Stimulated activated CD8-positive, alpha-beta memory T cell treated with anti-CD3 and anti-CD28 coated beads, Interleukin-4, amount 100 ng/mL, for 4 hours (primary cell): Measurements from ENCODE around the gene DGKI.
"Not testable (repeated sequence)": the region's sequence is repeated elsewhere in the genome, so short reads cannot be mapped to it uniquely, and the experiment has no call there.

ENCODE experiments used
- DNase-seq, 2 donors: peaks; one replicate each; pipeline ENCODE4 v3.0.0-alpha.2; 2020; ENCODE audit warnings: low read depth in 2 of 2, low spot score in 1 of 2

Gene DGKI

DNA sequence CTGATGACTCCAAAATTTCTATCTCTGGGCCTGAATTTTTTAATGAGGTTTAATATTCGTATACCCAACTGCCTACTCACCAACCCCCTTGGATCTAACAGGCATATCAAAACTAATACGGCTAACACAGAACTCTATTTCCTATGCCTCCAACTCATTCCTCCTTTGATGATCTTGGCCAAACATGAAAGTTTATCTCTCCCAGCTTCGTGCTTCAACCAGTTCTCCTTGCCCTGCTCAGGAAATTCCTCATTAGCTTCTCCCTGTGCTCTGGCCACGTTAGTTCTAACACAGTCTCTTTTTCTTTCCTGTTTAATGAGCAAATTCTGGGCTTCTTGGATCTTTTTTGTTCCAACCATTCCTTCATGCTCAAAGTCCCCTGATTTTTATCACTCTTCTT is 364.3 kb downstream of the DGKI start:
- DNase-seq = no peak

DNA sequence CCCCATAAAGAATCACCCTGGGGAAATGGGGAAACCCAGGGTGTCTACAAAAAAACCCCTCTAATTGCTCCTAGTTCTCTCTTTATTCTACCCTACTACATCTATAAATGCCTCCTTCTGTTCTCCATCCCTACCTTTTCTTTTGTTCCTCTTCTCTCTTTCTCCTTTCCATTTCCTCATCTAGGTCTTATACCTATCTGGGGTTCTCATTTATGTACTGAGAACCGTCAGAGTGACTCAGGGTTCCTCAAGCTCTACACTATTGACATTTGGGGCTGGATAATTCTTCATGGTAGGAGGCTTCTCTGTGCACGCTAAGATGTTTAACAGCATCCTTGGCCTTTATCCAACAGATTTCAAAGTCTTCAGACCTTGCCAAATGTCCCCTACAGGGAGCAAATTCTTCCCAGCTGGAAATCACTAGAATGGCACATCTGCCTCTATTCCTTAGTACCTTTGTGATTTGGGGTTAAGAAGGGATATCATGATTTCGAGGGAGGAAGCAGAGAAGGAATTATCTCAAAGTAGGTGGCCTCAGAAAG is 365.9 kb downstream of the DGKI start:
- DNase-seq = no peak

GRCh38 chr7:137480401-137480800 is 366.4 kb downstream of the DGKI start:
- DNase-seq = no peak

DNA sequence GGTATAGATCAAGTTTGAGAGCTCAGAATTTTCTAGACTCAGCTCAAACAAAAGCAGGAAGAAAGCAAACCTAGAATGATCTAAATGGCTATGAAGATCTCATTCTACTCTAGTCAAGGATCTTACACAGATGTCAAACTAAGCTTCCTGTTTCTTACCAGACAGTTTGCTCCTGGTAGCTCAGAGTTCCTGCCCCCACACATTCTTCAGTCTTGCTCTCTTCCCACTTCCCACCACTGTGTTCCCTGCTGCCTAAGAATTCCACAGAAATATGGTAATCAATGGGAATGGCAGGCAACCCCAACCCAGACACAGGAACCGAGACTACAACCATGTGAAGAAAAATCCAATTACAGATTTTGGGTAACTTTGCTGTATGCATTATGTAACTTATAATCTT is 369.8 kb downstream of the DGKI start:
- DNase-seq = no peak

GRCh38 chr7:137475966-137476365 is 370.8 kb downstream of the DGKI start:
- DNase-seq = no peak

DNA sequence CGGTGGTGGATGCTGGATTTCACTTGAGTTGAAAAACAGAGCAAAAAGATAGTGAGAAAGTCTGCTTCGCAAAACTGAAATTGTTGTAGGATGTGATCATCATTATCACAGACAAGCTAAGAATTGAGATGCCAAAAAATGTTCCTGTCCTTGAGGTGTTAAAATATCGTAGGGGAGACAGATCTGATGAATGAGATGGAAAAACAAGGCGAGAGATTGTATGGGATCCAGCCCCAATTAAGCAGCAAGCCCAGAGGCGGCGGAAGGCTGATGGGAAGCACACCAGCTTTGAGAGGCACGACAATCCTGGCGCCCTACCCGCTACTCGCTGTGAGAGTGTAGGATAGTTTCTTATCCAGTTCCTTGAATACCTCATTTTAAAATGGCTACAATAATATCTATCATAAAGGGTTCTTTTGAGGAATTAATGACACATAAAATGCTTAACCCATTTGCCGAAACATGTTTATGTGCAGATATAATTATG is 372.2 kb downstream of the DGKI start:
- DNase-seq = no peak

DNA sequence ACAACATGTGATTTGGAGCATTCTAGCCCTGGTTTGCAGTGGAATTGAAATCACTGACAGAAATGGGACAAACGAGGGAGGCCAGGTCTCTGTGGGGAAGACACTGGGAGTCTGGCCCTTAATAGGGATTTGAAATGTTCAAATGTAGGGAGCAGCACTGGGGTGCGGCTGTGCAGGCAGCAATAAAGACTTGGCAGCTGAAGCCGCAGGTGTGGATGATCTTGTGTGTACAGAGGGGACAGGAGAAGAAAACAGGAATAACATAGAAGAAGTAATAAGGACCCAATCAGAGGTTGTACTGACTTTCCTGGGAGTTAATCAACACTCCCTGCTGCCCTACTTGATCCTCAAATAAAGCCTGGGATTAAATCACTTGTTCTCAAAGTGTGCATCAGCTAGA is 375.6 kb downstream of the DGKI start:
- DNase-seq = no peak

DNA sequence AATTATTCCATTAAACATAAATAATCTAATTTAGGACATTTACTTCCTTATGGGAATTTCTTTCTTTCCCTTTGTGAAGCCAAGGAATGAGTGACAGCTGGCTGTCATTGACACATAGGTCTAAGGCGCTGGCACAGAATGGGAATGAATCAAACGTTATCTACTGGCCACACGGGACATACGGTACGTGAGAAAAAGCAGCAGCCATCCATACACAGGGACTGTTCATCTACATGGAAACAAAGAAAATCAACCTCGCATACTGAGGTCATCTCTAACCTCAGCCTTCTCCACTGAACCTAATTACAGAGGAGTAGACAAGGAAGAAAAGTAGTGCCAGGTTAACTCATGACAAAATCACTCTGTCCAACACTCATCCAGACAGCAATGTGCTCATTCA is 376.9 kb downstream of the DGKI start:
- no peak for DNase-seq

GRCh38 chr7:137469191-137469811 is 377.5 kb downstream of the DGKI start:
- no peak for DNase-seq

DNA sequence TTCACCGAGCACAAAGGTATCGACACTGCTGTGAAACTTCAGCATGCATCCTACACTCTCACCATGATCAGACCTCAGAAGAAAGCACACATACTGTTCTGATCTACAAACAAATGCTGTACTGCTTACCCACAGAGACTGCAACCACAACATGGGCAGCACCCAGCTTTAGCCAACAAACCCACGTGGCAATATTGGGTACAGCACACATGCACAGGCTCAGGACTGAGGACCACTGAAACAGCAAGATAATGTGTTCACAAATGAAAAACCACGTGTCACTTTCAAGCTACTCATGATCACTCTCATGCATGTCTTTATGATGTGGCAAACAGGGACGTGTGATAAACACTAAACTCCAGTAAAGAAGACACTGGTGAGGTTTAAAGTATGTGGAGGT is 383.9 kb downstream of the DGKI start:
- no peak for DNase-seq

GRCh38 chr7:137462074-137462715 is 384.6 kb downstream of the DGKI start:
- no peak for DNase-seq

DNA sequence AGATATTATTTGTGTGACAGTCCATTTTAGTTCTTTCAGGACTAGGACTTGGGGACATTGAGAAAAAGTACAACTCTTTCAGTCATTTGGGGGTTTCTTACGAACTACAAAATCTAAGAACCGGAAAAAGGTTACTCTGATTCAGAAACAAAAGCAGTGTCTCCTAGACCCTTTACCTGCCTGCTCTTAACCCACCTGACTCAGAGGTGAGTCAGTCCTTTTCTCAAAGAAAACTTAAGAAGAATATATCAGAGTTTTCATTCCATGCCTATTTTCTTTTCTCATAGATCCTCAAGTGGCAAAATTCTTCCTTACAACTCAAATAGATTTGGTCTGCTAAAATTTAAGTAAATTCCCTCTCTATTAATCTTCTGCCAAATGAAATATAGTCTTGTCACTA is 388.4 kb downstream of the DGKI start:
- DNase-seq = no peak

GRCh38 chr7:137454767-137455166 is 392.0 kb downstream of the DGKI start:
- DNase-seq = no peak

DNA sequence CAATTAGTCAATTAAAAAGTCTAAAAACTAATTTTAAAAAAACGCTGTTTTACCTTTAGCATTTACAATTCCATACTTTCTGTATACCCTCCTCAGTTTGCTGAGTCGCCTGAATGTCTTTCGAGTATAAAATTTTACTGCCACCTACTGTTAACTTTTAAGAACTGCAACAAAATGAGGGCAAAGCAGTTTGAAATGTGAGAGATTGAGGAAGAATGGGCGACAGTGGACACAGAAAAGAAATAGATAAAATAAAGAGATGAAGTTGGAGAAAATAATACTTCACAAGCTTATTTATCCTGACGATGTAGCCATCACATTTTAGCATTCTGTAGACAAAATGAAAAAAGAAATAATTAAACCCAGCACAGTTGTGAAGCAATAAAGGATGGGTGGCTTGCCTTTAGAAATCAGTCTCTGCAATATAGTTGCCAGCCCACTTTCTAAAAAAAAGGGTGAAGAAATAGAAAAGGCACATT is 392.5 kb downstream of the DGKI start:
- DNase-seq = no peak

- DNase-seq = no peak
These were observed 393.4 kb downstream of the DGKI start for GRCh38 chr7:137453356-137453755.

DNA sequence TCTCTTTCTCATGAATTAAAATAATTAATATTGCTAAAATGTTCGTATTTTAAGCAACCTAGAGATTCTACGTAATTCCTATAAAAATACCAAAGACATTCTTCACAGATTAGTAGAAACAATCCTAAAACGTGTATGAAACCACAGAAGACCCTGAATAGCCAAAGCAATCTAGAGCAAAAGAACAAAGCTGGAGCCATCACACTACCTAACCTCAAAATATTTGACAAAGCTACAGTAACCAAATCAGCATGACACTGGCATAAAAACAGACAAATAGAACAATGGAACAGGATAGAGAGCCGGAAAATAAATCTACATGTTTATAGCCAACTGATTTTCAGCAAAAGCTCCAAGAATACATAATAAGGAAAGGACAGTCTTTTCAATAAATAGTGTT is 397.8 kb downstream of the DGKI start:
- DNase-seq = no peak

DNA sequence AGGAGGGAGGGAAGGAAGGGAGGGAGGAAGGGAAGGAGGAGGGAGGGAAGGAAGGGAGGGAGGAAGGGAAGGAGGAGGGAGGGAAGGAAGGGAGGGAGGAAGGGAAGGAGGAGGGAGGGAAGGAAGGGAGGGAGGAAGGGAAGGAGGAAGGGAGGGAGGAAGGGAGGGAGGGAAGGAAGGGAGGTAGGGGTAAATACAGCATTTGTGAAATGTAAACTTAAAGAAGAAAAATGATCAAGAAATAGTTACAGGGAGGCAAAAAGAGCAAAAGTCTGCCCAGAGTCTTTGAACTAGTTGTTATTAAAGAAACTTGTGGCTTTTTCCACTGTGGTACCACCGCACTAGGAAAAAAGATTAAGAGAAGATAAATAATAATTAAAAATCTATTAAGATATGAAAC is 398.2 kb downstream of the DGKI start:
- not testable (repeated sequence) for DNase-seq

DNA sequence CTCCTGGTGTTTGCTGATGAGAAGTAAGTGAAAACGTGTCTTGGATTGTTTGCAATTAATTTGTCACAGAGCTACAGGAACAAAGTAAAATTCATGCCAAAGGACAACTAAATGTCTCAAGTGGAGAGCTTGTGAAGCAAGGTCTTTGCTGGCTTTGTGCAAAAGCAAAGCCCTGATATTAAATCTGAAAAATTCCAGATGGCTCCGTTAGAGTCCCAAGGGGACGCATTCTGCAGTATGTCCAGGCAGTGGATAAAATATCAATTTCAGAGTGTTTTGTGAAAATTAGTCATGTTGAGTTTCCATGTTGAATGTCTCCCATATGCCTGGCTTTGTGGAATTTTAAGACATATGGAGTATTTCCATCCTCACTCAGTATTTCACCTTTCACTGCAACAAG is 400.7 kb downstream of the DGKI start:
- no peak for DNase-seq

DNA sequence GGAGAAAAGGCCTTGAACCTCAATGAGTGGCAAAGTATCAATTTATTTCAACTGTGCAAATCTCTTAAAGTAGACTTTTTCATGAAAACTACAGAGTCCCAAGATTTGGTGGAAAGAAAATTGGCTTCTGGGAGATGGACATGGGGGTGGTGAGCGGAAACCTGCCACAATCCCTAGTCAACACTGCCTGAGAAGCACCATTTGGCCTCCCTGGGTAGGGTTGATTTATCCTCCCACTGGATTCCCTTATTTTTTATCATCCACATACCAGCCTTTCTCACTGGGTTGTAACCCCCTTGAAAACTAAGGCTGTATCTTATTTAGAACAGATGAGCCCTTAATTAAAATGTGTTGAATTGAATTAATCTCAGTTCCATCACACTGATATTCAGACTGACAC is 401.5 kb downstream of the DGKI start:
- no peak for DNase-seq

DNA sequence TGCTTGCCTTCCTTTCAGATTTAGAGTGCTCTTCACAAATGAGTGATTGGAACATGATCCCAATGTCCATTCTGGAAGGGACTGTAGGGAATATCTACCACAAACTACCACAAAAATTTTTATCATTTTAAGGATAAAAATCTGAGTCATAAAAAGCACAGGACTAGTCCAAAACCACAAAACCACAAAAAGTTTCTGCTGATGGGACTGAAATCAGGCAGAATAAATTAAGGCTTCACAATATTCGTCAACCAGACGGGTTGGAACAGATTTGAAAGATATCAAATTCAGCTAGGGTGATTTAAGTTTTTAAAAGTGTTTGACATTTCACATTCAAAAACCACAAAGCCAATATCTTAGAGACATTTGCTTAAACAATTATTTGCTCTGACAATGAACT is 403.2 kb downstream of the DGKI start:
- DNase-seq = no peak

DNA sequence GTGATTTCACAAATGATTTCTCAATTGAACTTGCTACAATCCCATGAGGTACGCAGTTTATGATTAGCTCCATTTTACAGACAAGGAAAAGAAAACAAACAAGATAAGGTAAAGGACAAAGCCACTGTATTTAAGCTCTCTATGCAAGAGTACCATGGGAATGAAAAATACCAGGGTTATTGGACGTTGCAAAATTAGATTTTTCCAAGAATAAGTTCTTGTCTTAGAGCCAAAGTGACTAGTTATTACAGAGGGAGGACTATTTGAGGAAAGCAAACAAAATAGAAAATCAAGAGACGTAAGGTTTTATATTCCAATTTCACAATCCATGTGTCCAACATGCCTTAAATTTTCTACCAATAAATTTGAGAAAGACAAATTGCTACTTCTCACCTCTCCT is 405.3 kb downstream of the DGKI start:
- DNase-seq = no peak
